Left forelimb (tissue), 1 donor: ENCODE measurements around the gene PCSK6.
"Not testable (repeated sequence)": the region's sequence is repeated elsewhere in the genome, so short reads cannot be mapped to it uniquely, and the experiment has no call there.

ENCODE experiments used
- DNase-seq: peaks from one replicate; pipeline ENCODE4 v3.0.0-alpha.2; 2018; ENCODE audit warnings: low spot score

The PCSK6 gene

DNA sequence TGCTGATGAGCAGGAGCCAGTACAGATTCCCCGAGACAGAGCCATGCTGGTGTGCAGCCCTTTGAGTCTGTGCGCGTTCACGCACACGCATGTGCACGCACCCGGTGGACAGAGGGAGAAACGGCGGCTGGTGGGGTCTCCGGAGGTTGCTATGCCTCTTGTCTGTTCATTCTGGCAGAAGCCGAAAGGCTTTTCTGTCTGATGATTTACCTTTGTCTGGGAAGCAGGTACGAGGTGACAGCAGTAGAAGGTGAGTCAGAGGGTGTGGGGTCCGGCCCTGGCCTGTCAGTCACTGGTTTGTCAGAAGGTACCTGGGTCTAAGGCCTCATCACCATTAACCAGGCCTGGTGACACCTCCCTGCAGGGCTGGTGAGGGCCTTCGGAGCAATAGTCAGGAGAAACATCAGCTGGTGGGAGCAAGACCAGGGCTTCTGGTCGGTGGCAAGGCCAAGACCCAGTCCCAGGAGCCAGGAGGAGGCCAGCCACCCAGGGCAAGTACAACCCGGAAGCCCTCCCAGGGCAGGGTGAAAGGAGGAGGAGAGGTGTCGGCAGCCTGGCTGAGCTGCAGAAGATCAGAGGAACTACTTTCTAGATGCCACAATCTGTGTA lies 7.5 kb downstream of the PCSK6 start:
- DNase-seq = no peak

GRCh38 chr15:101481381-101481705 lies 8.2 kb downstream of the PCSK6 start:
- DNase-seq = no peak

- DNase-seq = no peak
Measured at GRCh38 chr15:101480613-101481380, 8.7 kb downstream of the PCSK6 start.

DNA sequence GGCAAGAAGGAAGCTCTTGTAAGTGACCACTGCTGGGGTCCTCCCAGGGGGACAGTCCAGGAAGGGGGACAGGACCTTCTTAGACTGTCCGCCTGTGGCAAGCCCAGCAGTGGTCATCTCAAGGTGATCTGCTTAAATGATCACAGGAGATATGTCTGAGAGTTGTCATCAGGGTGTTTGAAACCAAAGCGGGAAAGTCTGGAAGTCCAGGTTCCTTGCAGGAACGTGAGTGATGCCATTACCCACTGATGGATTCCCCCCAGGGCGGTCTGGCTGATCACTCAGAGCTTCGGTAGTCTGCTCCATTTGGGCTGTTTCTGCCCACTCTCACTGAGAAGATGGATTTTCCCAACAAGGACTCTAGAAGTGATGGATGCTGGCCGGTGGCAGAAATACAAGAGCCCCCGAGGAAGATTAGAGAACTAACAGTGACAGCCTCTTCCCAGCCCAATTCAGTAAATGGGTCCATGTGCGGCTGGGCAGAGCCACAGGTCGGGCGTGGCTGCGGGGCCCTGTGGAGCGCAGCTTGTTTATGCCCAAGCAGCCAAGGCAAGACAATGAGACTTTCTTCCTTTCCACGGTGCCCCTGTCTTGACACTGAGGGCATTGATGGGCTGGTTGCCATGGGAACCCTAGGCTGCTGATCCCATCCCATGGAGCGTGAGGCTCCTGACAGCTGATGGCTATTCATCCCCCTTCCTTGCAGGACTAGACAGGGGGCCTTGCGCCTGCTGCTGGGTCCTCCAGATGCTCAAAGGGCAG lies 9.5 kb downstream of the PCSK6 start:
- DNase-seq = no peak

DNA sequence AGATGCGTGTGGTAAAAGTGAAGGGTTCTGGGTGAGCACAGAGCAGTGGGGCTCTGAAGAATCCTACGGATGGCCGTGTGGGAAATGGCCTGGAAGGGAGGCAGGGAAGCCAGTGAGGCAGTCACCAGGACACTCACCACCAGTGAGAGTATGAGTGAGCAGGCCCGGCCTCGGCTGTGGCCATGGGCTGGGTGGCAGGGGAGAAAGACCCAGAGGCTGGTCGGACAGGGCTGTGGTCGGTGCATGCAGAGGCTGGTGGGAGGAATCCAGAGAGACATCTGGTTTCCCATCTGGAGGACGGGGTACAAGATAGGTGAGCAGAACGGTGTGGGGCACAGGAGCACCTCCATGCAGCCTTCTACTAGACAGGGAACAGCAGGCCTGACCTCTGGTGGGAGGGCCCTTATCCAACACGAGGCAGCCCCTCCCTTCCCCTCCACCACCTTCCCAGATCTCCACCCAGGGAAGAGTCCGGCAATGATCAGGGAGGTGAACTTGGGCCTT lies 10.1 kb downstream of the PCSK6 start:
- DNase-seq = no peak

DNA sequence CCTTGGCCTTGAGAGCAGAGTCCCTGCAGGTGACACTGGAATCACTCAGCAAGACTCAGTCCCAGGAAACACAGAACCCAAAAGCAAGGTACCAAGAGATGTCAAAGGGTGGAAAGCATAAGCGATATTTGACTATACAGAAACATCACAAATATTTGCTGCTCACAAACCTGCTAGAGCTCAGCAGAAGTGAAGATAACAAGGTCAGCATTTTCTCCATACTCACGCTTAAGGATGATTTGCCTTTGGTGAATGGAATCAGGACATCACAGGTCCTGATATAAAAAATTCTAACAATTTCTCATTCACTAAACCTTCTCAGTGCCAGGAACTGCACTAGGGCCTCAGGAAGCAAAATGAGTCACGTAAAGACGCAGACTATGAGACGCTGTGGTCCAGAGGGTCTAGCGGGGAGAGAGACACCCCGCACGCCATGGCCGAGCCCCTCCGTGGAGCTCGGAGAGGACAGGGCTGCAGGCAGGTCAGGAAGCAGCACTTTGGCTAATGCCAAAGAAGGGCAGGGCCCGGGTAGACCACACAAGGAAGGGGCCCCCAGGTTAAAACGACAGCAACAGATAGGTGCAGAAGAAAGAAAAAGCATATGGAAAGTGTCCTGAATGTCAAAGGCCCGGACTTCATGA lies 10.7 kb downstream of the PCSK6 start:
- DNase-seq = no peak

- DNase-seq = no peak
Measured at GRCh38 chr15:101477851-101478362, 11.6 kb downstream of the PCSK6 start.

DNA sequence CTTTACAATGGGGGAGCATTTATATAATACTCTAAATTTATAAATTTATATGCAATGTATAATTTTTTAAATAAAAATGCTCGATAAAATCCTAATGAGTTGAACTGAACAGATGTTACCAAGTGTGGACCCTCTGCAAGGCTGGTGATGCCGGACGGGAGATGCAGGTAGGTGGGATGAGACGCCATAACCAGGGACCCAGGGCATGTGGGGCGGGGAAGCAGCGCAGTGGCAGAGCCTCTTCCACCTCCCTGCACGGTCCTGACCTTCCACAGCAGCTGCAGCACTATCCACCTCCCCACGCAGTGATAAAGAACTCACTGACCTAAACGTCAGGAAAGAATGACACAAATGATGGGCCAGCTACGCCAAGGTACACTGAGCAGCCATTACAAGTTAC lies 12.8 kb downstream of the PCSK6 start:
- DNase-seq = no peak

DNA sequence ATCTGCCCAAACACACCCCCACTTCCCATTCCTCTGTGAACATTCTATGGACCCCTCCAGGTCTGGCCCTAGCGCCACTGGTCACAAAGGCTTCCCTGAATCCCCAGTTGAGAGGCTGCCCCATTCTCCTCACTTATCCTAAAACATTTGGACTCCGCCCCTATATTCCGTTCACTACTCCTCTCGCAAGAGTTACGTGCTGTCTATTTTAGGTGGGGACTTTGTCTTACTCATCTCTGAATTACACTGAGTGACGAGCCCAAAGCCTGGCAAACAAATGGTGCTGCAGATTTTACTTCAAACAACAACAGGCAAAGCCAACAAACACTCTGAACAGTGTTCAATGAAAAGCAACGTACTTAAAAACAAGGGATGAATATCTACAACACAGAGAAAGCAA lies 14.5 kb downstream of the PCSK6 start:
- no peak for DNase-seq

GRCh38 chr15:101474233-101474632 lies 15.3 kb downstream of the PCSK6 start:
- DNase-seq = no peak

- DNase-seq = no peak
Measured at GRCh38 chr15:101472033-101472432, 17.5 kb downstream of the PCSK6 start.

DNA sequence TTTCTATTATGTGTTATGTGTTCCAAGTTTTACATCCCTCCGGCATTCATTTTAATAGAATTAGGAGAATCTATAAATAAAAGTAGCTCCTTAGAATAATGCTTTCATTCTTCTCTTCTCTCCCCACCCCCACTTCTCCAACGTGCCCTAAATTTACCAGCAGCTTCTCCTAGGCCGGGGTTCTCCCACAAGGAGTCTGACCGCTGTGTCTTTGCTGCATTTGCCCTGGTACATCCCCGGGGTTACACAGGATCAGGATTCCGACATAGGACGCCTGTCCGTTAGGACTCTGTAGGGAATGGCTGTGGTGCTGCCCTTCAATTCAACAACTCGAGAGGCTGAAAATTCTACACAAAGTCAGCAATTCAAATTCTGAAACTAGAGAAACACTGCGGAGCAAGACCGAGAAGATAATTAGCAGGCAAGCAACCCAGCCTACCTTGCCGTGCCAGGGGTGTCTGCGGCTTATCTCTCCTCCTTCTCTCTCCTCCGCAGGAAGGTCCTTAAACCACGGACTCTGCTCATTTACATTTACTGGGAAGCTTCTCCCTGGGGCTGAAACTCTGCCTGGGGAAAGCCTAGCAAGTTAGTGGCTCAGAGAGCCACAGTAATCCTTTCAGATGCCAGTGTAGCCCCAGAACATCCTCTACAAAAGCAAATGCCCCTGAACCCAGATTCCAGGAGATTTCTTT lies 18.8 kb downstream of the PCSK6 start:
- DNase-seq = no peak

DNA sequence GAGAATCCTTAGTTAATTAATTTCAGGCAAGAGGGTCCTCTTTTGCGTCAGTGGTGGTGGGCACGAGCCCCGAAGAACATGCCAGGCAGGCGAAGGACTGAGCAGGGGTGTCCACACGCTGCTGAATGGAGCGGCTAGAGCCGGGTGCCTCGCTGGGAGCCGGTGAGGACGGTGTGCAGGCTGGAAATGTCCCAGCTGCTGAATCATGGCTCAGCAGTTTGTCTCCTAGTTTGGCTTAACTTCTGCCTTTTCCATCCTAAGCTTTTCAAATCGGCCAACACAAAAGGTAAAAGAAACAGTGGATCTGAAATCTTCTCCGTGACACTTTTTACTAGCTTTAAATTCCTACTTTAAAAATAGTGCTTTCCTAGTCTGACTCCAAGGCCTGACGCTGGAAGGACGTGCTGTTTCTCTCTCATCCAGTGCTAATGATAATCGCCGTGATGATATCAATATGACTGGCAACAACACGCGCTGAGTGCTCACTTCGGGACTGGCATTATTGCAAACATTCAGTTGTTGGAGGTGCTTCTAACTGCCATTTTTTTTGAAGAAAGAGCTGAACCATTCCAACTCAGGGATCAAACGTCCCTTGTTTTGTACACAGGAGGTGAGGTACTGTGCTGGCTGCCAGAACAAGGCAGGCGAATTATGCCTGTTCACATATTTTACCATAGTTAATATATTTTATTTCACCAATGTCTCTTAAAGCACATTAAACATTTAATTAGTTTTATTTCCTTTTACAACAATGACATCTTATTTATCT lies 19.8 kb downstream of the PCSK6 start:
- no peak for DNase-seq

DNA sequence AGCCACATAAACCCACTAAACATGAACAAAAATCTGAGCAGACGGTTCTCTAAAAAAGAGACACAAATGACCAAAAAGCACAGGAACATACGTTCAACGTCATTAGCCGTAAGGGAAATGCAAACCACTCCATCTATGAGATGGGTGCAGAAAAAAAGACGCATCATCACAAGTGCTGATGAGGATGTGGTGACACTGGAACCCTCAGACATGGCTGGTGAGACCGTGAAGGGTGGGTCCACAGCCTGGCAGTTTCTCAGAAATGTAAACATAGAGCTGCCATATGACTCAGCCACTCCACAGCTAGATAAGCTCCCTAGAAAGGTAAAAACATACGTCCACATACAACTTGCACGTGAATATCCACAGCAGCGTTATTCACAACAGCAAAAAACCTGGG lies 23.3 kb downstream of the PCSK6 start:
- DNase-seq = no peak

DNA sequence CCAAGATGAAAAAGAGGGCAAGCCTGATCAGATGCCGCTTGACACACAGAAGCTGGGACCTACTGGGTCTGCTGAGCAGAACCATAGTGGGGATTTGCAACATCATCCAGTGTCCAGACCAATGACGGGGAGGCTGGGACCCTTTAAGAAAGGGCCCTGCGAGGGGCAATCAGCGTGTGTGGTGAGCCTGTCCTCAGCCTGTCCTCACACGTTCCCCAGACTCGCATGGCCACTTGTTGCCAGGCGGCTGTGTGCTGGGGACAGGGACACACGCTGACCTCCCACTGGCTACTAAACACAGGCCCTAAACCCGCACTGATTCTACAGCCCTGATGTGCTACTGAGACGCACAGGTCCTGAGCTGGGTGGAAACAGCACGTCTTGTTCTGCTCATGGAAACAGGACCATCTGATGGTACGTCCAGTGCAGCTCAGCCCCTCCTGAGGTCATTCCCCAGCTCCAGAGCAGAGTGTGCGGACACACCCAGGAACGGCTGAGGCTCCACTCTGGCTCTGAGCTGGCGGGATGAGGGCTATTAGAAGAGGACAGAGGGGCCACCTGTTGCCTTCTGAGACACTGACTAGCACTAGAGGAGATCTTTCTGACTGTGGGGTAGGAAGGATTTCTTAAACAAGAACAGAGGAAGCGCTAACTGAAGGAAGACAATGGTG lies 24.4 kb downstream of the PCSK6 start:
- DNase-seq = no peak

- DNase-seq = no peak
Measured at GRCh38 chr15:101464256-101464998, 25.1 kb downstream of the PCSK6 start.

GRCh38 chr15:101463696-101464095 lies 25.8 kb downstream of the PCSK6 start:
- not testable (repeated sequence) for DNase-seq

DNA sequence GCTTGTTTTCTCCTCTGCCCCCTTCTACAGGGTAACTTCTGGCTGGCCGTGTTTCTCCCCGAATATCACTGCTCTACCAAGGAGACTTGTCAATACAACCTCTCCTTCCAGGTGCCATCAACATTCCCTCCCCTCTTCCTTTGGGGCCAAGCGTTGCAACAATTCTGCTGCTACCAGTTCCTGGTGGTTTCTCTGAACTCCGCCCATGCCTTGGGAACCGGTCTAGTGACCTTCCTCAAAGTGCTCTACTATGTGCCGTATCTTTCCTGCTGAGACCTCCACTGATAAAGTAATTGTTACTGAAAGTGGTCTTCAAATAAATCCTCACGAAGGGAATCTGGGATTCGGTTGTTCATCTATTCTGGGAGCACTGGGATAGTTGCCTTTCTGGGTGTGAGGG lies 26.2 kb downstream of the PCSK6 start:
- DNase-seq = no peak

GRCh38 chr15:101461097-101461496 lies 28.4 kb downstream of the PCSK6 start:
- no peak for DNase-seq
